SHP77 treated with DMSO at 0.1 percent for 48 hours (cell line): ENCODE measurements around the gene EML6.
"Not testable (repeated sequence)": the region's sequence is repeated elsewhere in the genome, so short reads cannot be mapped to it uniquely, and the experiment has no call there.

Experiments used
- DNase-seq: peaks from one replicate; lab custom pipeline; 2025; lab: John Stamatoyannopoulos, UW

The EML6 gene

DNA sequence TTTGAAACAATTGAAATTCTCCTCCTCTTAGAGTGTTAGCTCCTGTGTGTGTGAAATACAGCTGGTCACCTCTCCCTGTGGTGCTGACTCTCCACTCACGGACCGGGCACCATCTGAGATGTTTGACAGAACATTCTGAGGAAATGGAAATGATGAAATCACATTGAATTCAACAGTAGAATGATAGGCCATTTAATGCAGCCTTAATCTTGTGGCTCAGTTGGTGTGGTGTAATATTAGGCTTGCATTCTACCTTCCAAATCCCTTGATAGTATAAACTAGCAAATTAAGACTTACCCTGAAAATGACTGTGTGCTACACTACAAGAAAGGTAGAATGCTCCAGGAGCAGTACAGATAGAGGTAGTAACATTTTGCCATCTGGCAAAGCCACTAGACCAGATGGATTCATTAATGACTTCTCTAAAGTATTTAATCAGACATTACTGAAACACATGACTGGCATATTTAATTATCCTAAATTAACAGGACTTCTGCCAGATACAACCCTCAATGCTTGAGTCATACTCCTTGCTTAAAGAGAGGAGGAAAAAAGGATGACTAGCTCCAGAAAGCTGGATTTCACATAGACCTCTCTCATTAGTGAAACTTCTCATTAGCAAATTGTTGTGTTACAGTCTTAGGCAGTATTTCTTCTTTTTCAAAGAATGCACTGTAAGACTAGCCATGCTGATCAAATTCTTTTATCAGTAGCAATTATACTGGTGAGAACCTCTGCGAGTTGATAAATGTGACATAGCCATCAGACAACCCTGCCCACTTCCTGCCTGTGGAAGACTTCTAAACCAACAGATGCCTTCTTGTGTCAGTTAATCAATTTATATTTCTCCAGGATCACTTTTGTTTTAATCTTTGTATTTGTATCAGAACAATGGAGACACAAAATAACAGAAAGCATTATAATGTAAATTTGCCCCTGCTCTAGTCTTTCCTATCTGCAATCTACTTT, 80.6 kb downstream of the EML6 start:
- no peak for DNase-seq

DNA sequence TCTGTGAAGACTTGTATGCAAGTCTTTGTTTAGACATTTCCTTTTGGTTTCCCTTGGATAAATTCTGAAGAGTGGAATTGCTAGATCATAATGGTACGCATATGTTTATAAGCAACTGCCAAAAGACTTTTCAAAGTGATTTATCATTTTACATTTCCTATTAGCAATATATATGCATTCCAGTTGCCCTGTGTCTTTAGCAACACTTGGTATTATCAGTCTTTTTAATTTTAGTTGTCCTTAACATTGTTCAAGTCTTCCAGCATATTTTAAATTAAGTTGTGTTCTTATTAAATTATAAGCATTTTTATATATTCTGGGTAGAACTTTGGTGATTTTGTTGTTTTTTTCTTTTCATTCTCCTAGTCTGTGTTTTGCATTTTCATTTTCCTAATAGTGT, 81.8 kb downstream of the EML6 start:
- no peak for DNase-seq

GRCh38 chr2:54806975-54807374, 83.5 kb downstream of the EML6 start:
- no peak for DNase-seq

- no peak for DNase-seq
These were observed 85.2 kb downstream of the EML6 start for GRCh38 chr2:54808661-54809060.

DNA sequence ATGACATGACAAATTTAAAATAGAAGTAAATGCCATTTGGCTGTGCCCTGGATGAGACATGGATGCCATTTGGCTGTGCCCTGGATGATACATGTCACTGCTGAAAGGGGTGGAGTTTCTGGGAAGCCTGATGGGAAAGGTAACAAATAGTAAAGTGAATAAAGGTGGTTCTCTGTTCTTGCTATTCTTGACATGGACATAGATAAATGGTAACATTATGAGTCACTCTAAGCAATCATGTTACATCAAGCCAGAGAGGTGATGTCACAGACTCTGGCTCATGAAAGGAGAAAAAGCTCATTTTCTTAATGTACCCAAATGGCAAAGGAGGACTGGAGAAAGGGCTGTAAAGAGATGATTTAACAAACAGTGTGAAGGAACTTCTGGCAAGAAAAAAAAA, 86.4 kb downstream of the EML6 start:
- DNase-seq: peak; percentile 35

- DNase-seq: no peak
These were observed 86.8 kb downstream of the EML6 start for GRCh38 chr2:54810246-54810645.

DNA sequence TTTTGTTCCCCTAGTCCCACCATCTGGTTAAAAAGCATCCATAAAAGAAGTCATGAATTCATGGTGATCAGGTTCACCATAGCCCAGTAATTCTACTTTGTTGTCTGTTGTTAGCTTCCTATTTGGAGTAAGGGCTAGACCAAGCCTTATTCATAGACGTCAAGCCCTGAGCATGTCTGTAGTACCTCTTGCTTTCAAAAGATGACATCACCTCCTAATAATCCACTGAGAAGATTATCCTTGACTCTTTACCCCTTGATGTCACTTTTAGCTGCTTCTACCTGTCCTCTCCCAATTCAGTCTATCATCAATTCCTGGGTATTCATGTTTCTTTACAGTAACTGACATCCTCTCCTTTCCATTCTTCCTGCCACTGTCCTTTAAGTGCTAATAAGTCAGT, 90.1 kb downstream of the EML6 start:
- DNase-seq: no peak

GRCh38 chr2:54814389-54815147, 91.1 kb downstream of the EML6 start:
- DNase-seq: no peak

DNA sequence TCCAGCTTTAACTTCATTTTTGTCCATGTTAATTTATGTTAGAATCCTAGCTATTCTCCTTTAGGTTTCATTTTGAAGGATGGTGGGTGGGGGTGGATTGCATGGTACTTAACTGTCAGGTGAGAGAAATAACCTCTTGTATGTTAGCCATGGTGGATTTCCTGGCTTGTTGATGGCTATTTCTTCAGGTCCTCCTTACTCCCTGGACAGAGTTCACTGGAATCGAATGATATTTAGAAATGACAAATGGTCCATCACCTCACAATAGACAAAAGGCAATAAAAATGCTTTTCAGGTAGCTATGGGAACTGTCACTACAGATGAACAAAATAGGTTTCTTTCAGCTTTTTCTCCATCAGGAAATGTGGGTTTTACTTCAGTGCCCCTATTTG, 91.7 kb downstream of the EML6 start:
- no peak for DNase-seq

- DNase-seq: no peak
These were observed 94.8 kb downstream of the EML6 start for GRCh38 chr2:54818226-54818625.

DNA sequence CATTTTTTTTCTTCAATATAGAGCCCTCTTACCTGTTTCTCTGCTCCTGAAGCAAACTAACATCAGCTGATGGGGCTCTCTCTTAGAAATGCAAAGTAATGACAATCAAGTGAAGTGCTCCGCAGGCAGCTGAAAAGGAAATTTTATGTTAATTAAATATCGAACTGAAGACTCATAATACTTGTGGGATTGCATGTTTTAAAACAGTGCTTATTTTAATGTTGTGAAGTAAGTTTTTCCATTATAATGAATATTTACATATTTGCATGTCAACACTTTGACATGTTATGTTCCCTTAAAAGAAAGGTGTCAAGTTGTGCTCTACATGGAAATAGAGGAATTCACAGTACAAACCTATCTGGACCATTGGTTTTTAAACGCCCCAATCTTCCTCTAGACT, 97.1 kb downstream of the EML6 start:
- no peak for DNase-seq

DNA sequence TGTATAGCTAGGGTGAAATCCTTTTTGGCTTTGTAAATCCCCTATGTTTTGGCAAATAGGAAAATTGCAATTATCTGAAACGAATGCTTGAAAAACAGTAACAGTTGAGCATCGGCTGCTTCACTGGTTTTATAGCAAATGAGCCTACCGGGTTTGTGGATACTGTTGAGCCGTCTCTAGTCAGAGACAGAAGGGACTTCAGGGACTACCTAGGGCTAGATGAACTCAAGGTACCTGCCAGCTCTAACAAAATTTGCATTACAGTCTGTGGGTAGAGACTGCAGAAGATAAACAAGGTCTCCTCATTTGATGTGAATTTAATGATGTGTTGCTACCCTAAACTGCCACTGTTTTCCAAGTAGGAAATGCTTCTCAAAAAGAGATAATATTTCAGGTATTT, 101.1 kb downstream of the EML6 start:
- no peak for DNase-seq

- no peak for DNase-seq
These were observed 107.1 kb downstream of the EML6 start for GRCh38 chr2:54830546-54830945.

DNA sequence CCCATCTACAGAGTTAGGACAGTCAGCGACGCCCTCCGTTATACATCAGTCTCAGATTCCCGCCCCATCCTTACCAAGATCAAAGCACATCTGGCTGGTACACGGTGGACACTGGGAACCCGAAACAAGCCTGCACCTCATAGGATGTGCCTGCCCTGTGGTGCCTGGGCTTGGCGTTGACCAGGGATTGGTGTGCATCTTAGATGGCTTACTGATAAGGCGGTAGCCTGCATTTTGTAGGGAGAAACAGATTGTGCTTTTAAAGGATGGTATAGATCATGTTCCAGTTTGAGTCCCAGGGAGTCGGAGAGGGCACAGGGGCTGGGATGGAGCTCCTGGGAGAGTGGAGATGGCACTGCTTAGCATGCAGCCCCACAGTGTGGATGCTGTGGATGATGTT, 108.0 kb downstream of the EML6 start:
- DNase-seq: no peak

DNA sequence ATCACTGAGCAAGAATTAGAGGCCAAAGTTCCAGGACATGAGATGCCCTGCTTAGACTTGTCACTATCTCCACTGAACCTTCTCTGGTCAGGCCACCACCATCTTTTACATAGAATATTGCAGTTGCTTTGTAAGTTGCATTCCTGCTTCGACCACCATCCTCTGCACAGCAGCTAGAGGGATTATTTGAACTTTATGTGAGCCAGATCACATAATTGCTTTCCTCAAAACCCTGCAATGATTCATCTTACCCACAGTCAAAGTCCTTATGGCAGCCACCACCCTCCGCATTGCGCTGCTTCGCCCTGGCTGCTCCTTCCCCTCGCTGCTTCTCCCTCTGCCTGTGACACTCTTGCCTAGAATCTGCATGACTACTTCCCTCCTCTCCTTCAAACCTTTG, 111.3 kb downstream of the EML6 start:
- no peak for DNase-seq

GRCh38 chr2:54836477-54836876, 113.0 kb downstream of the EML6 start:
- DNase-seq: no peak

DNA sequence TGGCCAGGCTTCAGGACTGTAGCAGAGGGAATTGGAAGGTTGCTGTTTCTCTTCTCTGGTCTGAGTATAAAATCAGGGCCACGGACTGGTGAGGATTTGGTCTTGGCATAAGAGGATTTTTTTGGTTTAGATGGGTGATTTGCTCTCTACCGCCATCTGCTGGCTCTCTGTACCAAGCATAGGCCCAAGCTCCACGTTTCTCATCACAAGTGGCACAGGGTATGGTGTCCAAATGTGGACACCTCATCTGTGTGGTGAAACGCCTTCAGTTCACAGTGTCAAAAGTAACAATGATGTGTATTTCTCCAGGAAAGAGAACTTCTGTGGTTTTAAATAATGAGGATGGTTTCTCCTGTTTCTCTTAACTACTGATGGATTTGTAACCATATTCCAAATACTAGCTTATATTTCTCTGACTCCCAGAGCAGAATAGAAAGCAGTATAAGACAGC, 115.1 kb downstream of the EML6 start:
- DNase-seq: peak; percentile 85

DNA sequence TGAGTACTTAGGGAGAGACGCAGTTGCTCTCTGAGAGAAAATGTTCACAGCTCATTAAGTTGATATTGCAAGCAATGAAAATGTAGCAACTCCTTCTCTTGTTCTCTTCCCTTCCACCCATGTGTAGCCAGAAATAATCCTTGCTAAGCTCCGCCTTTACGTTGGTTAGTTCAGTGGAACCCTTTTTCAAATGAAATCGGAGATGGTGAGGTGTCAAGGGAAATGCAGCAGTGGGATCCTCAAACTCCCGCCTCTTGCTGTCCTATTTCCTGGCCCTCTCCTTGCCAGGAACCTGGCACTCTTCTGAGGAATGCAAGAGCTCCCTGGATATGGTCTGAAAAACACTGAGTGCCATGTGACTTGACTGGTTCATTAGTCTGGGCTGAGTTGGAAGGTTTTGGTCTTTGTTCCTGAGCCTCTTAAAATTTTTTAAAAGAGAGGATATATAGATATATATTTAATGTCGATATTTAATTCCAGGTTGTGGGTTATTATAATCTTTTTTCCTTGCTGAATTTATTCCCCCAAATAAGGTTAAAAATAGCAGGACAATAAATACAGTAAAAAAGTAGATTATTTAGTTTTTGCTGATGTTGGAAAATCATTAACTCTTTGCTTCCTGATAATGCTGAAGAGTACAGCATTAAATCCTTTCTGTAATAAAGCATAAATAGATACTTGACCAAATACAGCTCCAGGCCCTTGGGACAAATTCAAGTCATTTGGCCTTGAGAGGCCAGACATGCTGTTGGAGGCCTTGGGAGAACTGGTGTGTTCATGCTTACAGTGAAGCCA, 116.2 kb downstream of the EML6 start:
- DNase-seq: no peak

DNA sequence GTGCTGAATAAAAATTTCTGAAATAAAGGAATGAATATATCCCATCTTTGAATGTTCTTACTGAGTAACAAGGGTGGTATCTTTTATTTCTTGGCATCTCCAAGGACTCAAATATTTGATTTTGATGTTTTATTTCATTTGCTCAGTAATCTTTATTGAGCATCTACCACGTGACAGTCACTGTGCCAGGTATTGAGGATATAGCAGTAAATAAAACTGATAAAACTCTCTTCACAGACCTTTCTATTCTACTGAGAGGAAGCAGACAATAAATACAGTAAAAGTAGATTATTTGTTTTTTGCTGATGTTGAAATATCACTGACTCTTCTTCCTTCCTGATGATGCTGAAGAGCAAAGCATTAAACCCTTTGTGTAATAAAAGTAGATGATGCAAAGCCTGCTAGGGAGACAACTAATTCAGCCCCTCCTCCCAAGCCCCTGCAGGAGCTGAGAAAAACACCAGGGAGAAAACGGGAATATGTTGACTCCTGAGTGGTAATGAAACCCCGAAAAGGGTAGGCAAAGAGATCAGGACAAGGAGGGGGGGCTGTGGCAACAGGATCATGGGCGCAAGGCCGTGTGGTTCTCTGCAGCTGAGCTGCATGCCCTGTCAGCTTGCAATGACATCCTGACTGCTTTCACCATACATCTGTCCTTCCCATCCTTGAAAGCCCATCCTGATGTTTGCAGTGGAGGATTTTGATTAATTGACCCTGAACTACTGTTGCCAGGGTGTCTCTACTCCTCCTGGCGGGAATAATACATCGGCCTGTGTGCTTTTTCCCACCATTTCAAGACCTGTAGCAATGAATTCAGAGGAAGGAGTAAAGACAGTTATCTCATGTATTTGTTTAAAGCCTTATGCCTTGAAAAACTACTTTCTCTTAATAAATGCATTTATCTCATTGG, 117.4 kb downstream of the EML6 start:
- DNase-seq: no peak

DNA sequence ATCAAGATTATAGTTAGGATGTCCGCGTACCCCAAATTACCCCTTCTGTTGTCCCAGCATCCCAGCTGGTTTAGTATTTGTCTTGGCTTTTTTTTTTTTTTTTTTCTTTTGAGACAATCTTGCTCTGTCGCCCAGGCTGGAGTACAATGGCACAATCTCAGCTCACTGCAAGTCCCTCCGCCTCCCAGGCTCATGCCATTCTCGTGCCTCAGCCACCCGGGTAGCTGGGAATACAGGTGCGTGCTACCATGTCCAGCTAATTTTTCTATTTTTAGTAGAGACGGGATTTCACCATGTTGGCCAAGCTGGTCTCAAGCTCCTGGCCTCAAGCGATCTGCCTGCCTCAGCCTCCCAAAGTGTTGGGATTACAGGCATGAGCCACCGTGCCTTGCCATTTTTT, 118.0 kb downstream of the EML6 start:
- not testable (repeated sequence) for DNase-seq

- DNase-seq: no peak
These were observed 121.6 kb downstream of the EML6 start for GRCh38 chr2:54845094-54845493.
